ENCODE results near the gene TMEM204. TPM values are rescaled to one million over a fixed set of nuclear protein-coding genes. Genes with fewer than 3 reads are reported as not detected.

The TMEM204 gene
- total RNA-seq, 1 donor from 2014 or later, result 1.0 TPM

DNA sequence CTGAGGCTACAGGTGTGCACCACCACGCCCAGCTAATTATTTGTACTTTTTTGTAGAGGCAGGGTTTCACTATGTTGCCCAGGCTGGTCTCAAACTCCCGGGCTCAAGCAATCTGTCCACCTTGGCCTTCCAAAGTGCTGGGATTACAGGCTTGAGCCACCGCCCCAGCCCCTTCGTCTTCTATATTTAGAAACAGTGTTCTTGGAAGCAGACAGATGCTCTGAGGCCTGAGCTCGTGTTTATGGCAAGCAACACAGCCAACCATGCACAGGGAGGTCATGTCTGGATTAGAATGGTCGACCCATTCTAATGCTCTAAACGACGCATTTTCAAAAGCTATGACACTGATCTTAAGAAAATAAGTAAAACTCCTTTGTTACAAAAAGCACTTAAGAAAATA is 16.6 kb downstream of the TMEM204 start:
- Mint-ChIP-seq H3K27me3 (no peaks in the 10 kb centered on the region), H3K27ac (no peak overlapping the region), H3K36me3 (peaks cover 3% of the 10 kb centered on the region), H3K9me3 (no peaks in the 10 kb centered on the region), H3K4me1 (ENCODE audit: unreplicated experiment) (peaks cover 5% of the 10 kb centered on the region), H3K4me3 (no peak overlapping the region)
- DNase-seq (ENCODE audit: extremely low spot score, unreplicated experiment), result no peak
- TF ChIP-seq, protein P1, sequence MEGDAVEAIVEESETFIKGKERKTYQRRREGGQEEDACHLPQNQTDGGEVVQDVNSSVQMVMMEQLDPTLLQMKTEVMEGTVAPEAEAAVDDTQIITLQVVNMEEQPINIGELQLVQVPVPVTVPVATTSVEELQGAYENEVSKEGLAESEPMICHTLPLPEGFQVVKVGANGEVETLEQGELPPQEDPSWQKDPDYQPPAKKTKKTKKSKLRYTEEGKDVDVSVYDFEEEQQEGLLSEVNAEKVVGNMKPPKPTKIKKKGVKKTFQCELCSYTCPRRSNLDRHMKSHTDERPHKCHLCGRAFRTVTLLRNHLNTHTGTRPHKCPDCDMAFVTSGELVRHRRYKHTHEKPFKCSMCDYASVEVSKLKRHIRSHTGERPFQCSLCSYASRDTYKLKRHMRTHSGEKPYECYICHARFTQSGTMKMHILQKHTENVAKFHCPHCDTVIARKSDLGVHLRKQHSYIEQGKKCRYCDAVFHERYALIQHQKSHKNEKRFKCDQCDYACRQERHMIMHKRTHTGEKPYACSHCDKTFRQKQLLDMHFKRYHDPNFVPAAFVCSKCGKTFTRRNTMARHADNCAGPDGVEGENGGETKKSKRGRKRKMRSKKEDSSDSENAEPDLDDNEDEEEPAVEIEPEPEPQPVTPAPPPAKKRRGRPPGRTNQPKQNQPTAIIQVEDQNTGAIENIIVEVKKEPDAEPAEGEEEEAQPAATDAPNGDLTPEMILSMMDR (conservative IDR thresholded peaks at IDR 0.05), result no peak

DNA sequence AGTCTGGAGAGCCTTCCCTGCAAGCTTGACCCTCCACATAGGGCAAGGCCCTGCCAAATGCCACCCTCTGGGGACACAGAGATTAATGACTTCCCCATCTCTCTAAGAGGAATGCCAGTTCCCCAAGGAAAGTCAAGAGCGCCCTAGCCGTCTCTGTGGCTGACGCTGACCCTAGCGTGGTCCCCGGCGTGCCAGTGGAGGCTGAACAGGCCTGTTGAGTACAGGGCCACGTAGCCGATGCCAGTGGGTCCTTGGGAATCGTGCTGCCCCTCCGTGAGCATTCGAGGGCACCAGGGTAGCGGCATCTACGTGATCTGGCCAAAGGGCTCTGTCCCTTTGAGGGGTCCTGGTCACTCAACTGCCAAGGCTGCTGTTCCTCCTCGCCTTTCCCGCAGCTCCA is 17.2 kb downstream of the TMEM204 start:
- TF ChIP-seq, protein P1 (conservative IDR thresholded peaks at IDR 0.05), result no peak
- Mint-ChIP-seq H3K9me3 (no peaks in the 10 kb centered on the region), H3K27me3 (no peaks in the 10 kb centered on the region), H3K4me1 (ENCODE audit: unreplicated experiment) (no peaks in the 10 kb centered on the region), H3K36me3 (no peaks in the 10 kb centered on the region), H3K4me3 (no peak overlapping the region), H3K27ac (no peak overlapping the region)
- DNase-seq (ENCODE audit: extremely low spot score, unreplicated experiment), result no peak

DNA sequence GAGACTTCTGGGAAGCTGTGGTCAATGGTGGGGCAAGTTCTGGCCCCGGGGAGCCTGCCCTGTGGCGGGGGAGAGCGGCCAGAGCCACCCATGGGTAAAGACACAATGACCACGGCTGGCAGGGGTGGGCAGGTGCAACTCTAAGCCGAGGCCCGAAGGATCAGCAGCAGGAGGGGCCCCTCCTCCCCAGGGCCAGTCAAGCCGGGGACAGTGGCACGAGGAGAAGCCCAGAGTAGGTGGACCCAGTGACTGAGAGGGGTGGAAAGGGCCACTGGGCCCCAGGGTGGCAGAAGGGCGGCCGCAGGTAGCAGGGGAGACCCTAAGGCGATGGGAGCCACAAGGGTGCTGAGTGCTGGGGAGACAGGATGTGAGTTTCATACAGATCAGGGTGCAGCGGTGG is 17.7 kb downstream of the TMEM204 start:
- DNase-seq (ENCODE audit: extremely low spot score, unreplicated experiment), result no peak
- Mint-ChIP-seq H3K4me3 (no peak overlapping the region), H3K27me3 (no peaks in the 10 kb centered on the region), H3K36me3 (no peaks in the 10 kb centered on the region), H3K9me3 (no peaks in the 10 kb centered on the region), H3K27ac (no peak overlapping the region), H3K4me1 (ENCODE audit: unreplicated experiment) (no peaks in the 10 kb centered on the region)
- TF ChIP-seq, protein P1 (conservative IDR thresholded peaks at IDR 0.05), result no peak

DNA sequence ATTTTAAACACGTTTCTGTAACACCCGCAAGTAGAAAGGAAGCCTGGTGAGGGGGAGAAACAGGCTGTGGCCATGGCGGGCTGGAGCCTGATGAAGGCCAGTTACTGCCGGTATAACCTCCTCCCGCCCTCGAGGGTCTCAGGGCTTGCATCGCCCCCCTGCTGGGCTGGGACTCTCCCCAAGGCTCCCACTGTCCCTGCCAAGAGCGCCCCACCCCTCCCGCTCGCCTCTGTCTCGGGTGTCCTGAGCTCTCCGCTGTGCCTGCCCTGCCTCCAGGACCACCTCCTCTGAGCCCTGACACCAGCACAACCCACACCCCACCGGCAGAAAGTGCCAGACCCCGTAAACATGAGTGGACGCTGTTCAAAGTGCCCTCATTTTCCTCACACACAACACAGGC is 18.7 kb downstream of the TMEM204 start:
- Mint-ChIP-seq H3K9me3 (no peaks in the 10 kb centered on the region), H3K27ac (no peak overlapping the region), H3K4me3 (no peak overlapping the region), H3K27me3 (no peaks in the 10 kb centered on the region), H3K4me1 (ENCODE audit: unreplicated experiment) (no peaks in the 10 kb centered on the region), H3K36me3 (no peaks in the 10 kb centered on the region)
- TF ChIP-seq, protein P1 (conservative IDR thresholded peaks at IDR 0.05), result no peak
- no peak for DNase-seq (ENCODE audit: extremely low spot score, unreplicated experiment)

DNA sequence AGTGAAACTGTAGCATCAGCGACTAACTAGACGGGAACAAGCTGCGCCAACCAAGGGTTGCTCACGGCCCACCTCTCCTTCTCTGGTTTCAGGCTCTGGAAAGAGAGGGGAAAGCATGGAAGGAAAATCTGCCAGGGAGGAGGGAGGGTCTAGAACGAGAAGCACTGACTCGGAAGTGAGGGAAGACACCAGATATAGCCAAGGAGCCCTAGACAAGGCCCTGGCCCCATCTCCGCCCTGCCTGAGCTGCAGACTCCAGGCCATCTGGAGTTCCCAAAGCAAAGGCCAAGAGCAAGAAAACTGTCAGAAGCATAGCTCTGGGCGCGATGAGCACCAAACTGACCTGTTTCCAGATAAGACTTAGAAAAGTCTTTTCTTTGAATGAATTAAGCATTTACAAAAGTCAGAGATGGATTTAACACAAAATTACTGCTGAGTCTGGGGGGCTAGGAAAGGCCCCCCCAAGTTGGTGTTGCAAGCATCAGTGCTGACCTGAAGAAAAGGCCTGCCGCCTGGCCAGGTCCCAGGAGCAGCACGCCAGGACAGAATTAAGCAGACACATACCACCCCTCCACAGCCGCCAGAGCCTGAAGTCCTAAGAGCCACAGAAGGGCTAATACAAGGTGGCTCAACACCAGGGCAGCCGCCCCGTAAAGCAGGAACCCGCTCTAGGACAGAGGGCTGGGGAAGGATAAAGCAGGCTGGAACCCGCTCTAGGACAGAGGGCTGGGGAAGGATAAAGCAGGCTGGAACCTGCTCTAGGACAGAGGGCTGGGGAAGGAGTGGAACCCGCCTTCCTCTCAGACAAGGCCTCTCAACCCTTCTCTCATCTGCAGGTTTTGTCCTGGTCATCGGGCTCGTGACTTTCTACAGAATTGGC is 20.7 kb downstream of the TMEM204 start:
- no peaks in the 10 kb centered on the region for H3K4me1 Mint-ChIP-seq (ENCODE audit: unreplicated experiment)
- TF ChIP-seq, protein P1 (conservative IDR thresholded peaks at IDR 0.05), result no peak
- no peak overlapping the region for H3K27ac Mint-ChIP-seq
- no peak overlapping the region for H3K4me3 Mint-ChIP-seq
- no peaks in the 10 kb centered on the region for H3K27me3 Mint-ChIP-seq
- H3K36me3 Mint-ChIP-seq, result no peaks in the 10 kb centered on the region
- DNase-seq (ENCODE audit: extremely low spot score, unreplicated experiment), result no peak
- H3K9me3 Mint-ChIP-seq, result no peaks in the 10 kb centered on the region

Measured in type B pancreatic cell (in vitro differentiated cells).